Panc1 (cell line): ENCODE measurements around the gene OR52K1. TPM values are rescaled to one million over a fixed set of nuclear protein-coding genes. Genes with fewer than 3 reads are reported as not detected.

Experiments used
- ATAC-seq: fragments of 200-7000 bp; cut with Tn5 transposase; 2 replicates; pipeline ENCODE4 v1.9.1; 2020; ENCODE audit warnings: mild to moderate bottlenecking, moderate library complexity
- BruUV-seq: library from RNA; stranded (reverse); fragments of 400-500 nt; replicated peaks from 2 replicates; lab custom pipeline; 2021; lab: Mats Ljungman, UMichigan
- CTCF ChIA-PET: fragments of 300-600 bp; sonication (Branson Sonifier 250); formaldehyde crosslinking; loops from one replicate; lab custom pipeline; 2022; ENCODE audit warnings: antibody characterized with exemption; lab: Charles Lee
- POLR2A ChIA-PET: fragments of 300-600 bp; sonication (Branson Sonifier 250); formaldehyde crosslinking; loops from one replicate; lab custom pipeline; 2022; ENCODE audit warnings: antibody characterized with exemption; lab: Charles Lee
- DNase-seq: peaks from one replicate; pipeline ENCODE4 v3.0.0-alpha.2; 2010; ENCODE audit warnings: low read depth, low spot score
- H3K27ac ChIP-seq: 2 replicates; pipeline ENCODE4 v1.5.1; 2011; ENCODE audit warnings: mild to moderate bottlenecking, low read length, inconsistent platforms
- H3K27me3 ChIP-seq: fragments of 200-500 bp; sonication (Bioruptor generic); 2 replicates; pipeline ENCODE4 v1.6.0; 2014; ENCODE audit warnings: low read length, inconsistent platforms; ENCODE audit not compliant: control insufficient read depth, insufficient read depth
- H3K36me3 ChIP-seq: fragments of 200-500 bp; sonication (Bioruptor generic); 2 replicates; pipeline ENCODE4 v1.5.1; 2014; ENCODE audit warnings: inconsistent platforms, mild to moderate bottlenecking, low read length, moderate library complexity; ENCODE audit not compliant: control insufficient read depth, insufficient read depth
- H3K4me1 ChIP-seq: 2 replicates; pipeline ENCODE4 v1.5.1; 2011; ENCODE audit warnings: inconsistent platforms, mild to moderate bottlenecking, low read length, moderate library complexity; ENCODE audit not compliant: control insufficient read depth, insufficient read depth
- H3K4me3 ChIP-seq, 2 experiments: 2 replicates each; pipeline ENCODE4 v1.5.1; 2011 to 2012; ENCODE audit warnings: low read depth in 2 of 2, low read length in 2 of 2, mild to moderate bottlenecking in 2 of 2, inconsistent platforms in 1 of 2, moderate library complexity in 1 of 2
- H3K9me3 ChIP-seq: fragments of 200-500 bp; sonication (Bioruptor generic); 2 replicates; pipeline ENCODE4 v1.5.1; 2014; ENCODE audit warnings: low read depth, mild to moderate bottlenecking, inconsistent platforms, low read length, moderate library complexity; ENCODE audit not compliant: control insufficient read depth, insufficient read depth
- POLR2AphosphoS5 ChIP-seq: IDR thresholded peaks from 2 replicates; pipeline ENCODE4 v1.6.1; 2012; ENCODE audit warnings: mild to moderate bottlenecking, low read depth, low read length, moderate library complexity
- SIN3A ChIP-seq: IDR thresholded peaks from 2 replicates; pipeline ENCODE4 v1.6.1; 2012; ENCODE audit warnings: low read depth, mild to moderate bottlenecking, low read length, moderate library complexity, borderline replicate concordance; ENCODE audit not compliant: insufficient read depth
- TCF7L2 ChIP-seq: IDR thresholded peaks from 2 replicates; pipeline ENCODE4 v1.6.1; 2011; ENCODE audit warnings: mild to moderate bottlenecking, low read depth, low read length, inconsistent platforms
- in situ Hi-C: cut with HindIII; loops from 2 replicates; pipeline ENCODE4 v1.10.0; 2016; ENCODE audit warnings: low sequenced_read_pairs, low pct_unique_long_range_greater_than_20kb
- intact Hi-C: fragments of 100-400 bp; cut with micrococcal nuclease; formaldehyde crosslinking; loops from one replicate; pipeline ENCODE4 v1.10.0; 2022; ENCODE audit not compliant: unreplicated experiment
- total RNA-seq: library from RNA; stranded (reverse); gene quantifications from one replicate; pipeline ENCODE4 v1.2.1, GENCODE V29; 2021; ENCODE audit not compliant: unreplicated experiment
- TF ChIP-seq, protein P1 (sequence below), 2 experiments: IDR thresholded peaks; 2 replicates each; pipeline ENCODE4 v1.6.1; 2011 to 2012; ENCODE audit warnings: low read depth in 2 of 2, control low read depth in 1 of 2, low read length in 1 of 2, mild to moderate bottlenecking in 1 of 2, moderate library complexity in 1 of 2; ENCODE audit not compliant: insufficient read depth in 1 of 2
- TF ChIP-seq, protein P2 (sequence below): fragments of 450-650 bp; IDR thresholded peaks from 2 replicates; pipeline ENCODE4 v1.5.1; 2017; ENCODE audit warnings: mild to moderate bottlenecking

Gene OR52K1
- total RNA-seq, 1 experiment from 2014 or later: not detected

DNA sequence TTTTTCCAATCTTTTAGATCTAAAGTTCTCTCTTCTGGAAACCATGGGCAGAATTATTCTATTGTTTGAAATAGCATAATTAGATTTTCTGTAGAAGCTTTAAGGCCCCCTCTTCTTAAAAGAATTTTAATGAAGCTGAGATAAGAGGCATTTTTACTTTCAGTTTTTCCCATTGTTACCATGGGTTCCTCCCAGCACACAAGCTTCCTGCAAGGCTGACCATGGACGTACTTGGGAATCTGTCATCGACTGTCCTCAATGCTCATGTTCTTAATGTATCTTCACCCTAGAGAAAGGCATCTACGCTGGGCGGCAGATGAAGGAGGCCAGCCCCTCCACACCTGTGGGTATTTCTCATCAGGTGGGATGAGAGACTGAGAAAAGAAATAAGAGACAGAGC is 22.3 kb upstream of the OR52K1 start:
- no TSS peak for BruUV-seq
- ATAC-seq (no peak), DNase-seq (no peak)
- H3K27me3 ChIP-seq: peaks cover 4% of the 10 kb centered on the region; the same call in 1 of the 2 replicates
- no peaks in the 10 kb centered on the region for H3K36me3 ChIP-seq
- no peak overlapping the region for H3K27ac ChIP-seq
- intact Hi-C loops: no loop called here
- CTCF ChIA-PET: no interaction called here
- POLR2A ChIA-PET: no interaction called here
- no peaks in the 10 kb centered on the region for H3K4me1 ChIP-seq
- TF ChIP-seq POLR2AphosphoS5 (no peak), SIN3A (no peak), TCF7L2 (no peak)
- TF ChIP-seq, protein P1, sequence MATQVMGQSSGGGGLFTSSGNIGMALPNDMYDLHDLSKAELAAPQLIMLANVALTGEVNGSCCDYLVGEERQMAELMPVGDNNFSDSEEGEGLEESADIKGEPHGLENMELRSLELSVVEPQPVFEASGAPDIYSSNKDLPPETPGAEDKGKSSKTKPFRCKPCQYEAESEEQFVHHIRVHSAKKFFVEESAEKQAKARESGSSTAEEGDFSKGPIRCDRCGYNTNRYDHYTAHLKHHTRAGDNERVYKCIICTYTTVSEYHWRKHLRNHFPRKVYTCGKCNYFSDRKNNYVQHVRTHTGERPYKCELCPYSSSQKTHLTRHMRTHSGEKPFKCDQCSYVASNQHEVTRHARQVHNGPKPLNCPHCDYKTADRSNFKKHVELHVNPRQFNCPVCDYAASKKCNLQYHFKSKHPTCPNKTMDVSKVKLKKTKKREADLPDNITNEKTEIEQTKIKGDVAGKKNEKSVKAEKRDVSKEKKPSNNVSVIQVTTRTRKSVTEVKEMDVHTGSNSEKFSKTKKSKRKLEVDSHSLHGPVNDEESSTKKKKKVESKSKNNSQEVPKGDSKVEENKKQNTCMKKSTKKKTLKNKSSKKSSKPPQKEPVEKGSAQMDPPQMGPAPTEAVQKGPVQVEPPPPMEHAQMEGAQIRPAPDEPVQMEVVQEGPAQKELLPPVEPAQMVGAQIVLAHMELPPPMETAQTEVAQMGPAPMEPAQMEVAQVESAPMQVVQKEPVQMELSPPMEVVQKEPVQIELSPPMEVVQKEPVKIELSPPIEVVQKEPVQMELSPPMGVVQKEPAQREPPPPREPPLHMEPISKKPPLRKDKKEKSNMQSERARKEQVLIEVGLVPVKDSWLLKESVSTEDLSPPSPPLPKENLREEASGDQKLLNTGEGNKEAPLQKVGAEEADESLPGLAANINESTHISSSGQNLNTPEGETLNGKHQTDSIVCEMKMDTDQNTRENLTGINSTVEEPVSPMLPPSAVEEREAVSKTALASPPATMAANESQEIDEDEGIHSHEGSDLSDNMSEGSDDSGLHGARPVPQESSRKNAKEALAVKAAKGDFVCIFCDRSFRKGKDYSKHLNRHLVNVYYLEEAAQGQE (IDR thresholded peaks at IDR 0.05; ENCODE audit: insufficient read depth in 1 of 2, low read depth in 2 of 2, low read length in 1 of 2): no peak
- TF ChIP-seq, protein P2, sequence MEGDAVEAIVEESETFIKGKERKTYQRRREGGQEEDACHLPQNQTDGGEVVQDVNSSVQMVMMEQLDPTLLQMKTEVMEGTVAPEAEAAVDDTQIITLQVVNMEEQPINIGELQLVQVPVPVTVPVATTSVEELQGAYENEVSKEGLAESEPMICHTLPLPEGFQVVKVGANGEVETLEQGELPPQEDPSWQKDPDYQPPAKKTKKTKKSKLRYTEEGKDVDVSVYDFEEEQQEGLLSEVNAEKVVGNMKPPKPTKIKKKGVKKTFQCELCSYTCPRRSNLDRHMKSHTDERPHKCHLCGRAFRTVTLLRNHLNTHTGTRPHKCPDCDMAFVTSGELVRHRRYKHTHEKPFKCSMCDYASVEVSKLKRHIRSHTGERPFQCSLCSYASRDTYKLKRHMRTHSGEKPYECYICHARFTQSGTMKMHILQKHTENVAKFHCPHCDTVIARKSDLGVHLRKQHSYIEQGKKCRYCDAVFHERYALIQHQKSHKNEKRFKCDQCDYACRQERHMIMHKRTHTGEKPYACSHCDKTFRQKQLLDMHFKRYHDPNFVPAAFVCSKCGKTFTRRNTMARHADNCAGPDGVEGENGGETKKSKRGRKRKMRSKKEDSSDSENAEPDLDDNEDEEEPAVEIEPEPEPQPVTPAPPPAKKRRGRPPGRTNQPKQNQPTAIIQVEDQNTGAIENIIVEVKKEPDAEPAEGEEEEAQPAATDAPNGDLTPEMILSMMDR: no peak
- in situ Hi-C loops: no loop called here
- no peaks in the 10 kb centered on the region for H3K9me3 ChIP-seq
- H3K4me3 ChIP-seq: no peak overlapping the region

DNA sequence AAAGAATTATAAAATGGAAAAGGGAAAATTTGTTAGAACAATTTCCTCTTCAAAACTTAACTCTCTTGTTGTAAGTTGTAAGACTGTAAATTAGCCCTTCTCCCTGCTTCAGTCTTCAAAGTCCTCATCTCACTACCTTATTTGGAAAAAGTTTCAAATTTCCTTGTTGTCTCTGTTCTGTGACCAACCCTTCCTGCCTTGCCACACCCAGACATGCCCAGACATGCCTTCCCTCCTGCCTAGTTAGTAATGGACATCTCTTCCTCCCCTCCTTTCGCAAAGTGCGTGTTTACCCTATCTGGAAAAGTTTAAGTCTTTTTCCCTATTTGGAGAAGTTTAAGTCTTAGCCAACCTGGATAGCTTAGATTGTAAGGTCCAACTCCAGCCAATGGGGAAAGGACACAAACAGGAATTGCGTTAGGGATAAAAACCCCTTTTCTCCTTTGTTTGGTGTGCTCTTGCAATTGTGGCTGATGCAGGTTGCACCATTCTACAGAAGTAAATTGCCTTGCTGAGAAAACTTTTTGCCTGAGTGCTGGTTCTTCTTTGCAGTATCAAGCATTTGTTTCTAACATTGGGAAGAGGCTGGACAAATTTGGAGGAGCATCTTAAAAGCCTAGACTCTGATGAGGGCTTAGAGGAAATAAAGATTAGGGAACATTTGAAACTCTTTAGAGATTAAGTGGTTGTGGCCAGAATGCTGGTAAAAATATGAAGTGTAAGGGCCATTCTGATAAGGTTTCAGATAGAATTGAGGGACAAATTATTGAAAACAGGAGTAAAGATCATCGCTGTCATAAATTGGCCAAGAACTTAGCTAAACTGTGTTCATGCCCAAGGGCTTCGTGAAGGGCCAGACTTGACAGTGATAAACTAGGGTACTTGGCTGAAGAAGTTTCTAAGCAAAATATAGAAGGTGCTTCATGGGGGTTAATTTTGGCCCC is 18.0 kb upstream of the OR52K1 start:
- intact Hi-C loops: no loop called here
- no peak for DNase-seq

More for the DNA sequence above, 18.0 kb upstream of the OR52K1 start:
- Histone ChIP-seq H3K36me3 (no peaks in the 10 kb centered on the region), H3K9me3 (no peaks in the 10 kb centered on the region), H3K4me3 (no peak overlapping the region), H3K4me1 (no peaks in the 10 kb centered on the region), H3K27me3 (no peaks in the 10 kb centered on the region; the same call in 1 of the 2 replicates), H3K27ac (no peak overlapping the region)
- POLR2A ChIA-PET: no interaction called here
- BruUV-seq: no TSS peak
- CTCF ChIA-PET: no interaction called here
- TF ChIP-seq, protein P1 (IDR thresholded peaks at IDR 0.05; ENCODE audit: insufficient read depth in 1 of 2, low read depth in 2 of 2, low read length in 1 of 2): no peak
- TF ChIP-seq TCF7L2 (no peak), SIN3A (no peak), POLR2AphosphoS5 (no peak)
- TF ChIP-seq, protein P2: no peak
- in situ Hi-C loops: no loop called here
- ATAC-seq: no peak
